ENCODE data around the gene PUM2. TPM values are rescaled to one million over a fixed set of nuclear protein-coding genes. Genes with fewer than 3 reads are reported as not detected.

PUM2 gene
- total and polyA plus RNA-seq, 2 donors from 2014 or later: 22.0 to 94.3 TPM

GRCh38 chr2:20303966-20304365 is 46.7 kb downstream of the PUM2 start:
- Histone ChIP-seq H3K9me3 (ENCODE audit: control insufficient read depth in 2 of 3, insufficient read depth in 1 of 3, low read length in 3 of 3) (no peaks in the 10 kb centered on the region), H3K27me3 (ENCODE audit: control insufficient read depth, insufficient read depth, low read length) (no peaks in the 10 kb centered on the region), H3K9ac (ENCODE audit: low read length in 3 of 3) (no peak overlapping the region), H3K4me3 (ENCODE audit: low read length in 3 of 3) (no peak overlapping the region), H3K4me1 (ENCODE audit: control insufficient read depth in 2 of 3, insufficient read depth in 2 of 3, low read depth in 1 of 3, low read length in 3 of 3) (peaks cover 0 to 4% (median 2%) of the 10 kb centered on the region in 3 donors), H3K36me3 (ENCODE audit: control insufficient read depth in 2 of 3, insufficient read depth in 3 of 3, low read length in 3 of 3) (peaks cover 0 to 9% (median 4%) of the 10 kb centered on the region in 3 donors), H3K27ac (ENCODE audit: low read depth in 2 of 2, low read length in 2 of 2) (no peak overlapping the region)
- no peak for FAIRE-seq
- TF ChIP-seq CTCF (IDR thresholded peaks at IDR 0.05; ENCODE audit: borderline replicate concordance, extremely low read depth, insufficient read depth): no peak
- no peak for DNase-seq
- intact Hi-C loops (cut with DNase I): no loop called here

GRCh38 chr2:20302019-20302418 is 48.6 kb downstream of the PUM2 start:
- no peak for FAIRE-seq

GRCh38 chr2:20300656-20301055 is 50.0 kb downstream of the PUM2 start:
- Histone ChIP-seq H3K4me1 (ENCODE audit: control insufficient read depth in 2 of 3, insufficient read depth in 2 of 3, low read depth in 1 of 3, low read length in 3 of 3) (peaks cover 0 to 4% (median 2%) of the 10 kb centered on the region in 3 donors), H3K9ac (ENCODE audit: low read length in 3 of 3) (no peak overlapping the region), H3K27ac (ENCODE audit: low read depth in 2 of 2, low read length in 2 of 2) (no peak overlapping the region), H3K36me3 (ENCODE audit: control insufficient read depth in 2 of 3, insufficient read depth in 3 of 3, low read length in 3 of 3) (peaks cover 0 to 8% (median 0%) of the 10 kb centered on the region in 3 donors), H3K9me3 (ENCODE audit: control insufficient read depth in 2 of 3, insufficient read depth in 1 of 3, low read length in 3 of 3) (no peaks in the 10 kb centered on the region), H3K27me3 (ENCODE audit: control insufficient read depth, insufficient read depth, low read length) (no peaks in the 10 kb centered on the region), H3K4me3 (ENCODE audit: low read length in 3 of 3) (no peak overlapping the region)
- TF ChIP-seq CTCF (IDR thresholded peaks at IDR 0.05; ENCODE audit: borderline replicate concordance, extremely low read depth, insufficient read depth): no peak
- intact Hi-C loops (cut with DNase I): no loop called here
- DNase-seq (no peak), FAIRE-seq (no peak)

More at GRCh38 chr2:20302019-20302418, 48.6 kb downstream of the PUM2 start:
- Histone ChIP-seq H3K9me3 (ENCODE audit: control insufficient read depth in 2 of 3, insufficient read depth in 1 of 3, low read length in 3 of 3) (no peaks in the 10 kb centered on the region), H3K27ac (ENCODE audit: low read depth in 2 of 2, low read length in 2 of 2) (no peak overlapping the region), H3K4me1 (ENCODE audit: control insufficient read depth in 2 of 3, insufficient read depth in 2 of 3, low read depth in 1 of 3, low read length in 3 of 3) (peaks cover 0 to 4% (median 2%) of the 10 kb centered on the region in 3 donors), H3K36me3 (ENCODE audit: control insufficient read depth in 2 of 3, insufficient read depth in 3 of 3, low read length in 3 of 3) (peaks cover 0 to 5% (median 0%) of the 10 kb centered on the region in 3 donors), H3K9ac (ENCODE audit: low read length in 3 of 3) (no peak overlapping the region), H3K27me3 (ENCODE audit: control insufficient read depth, insufficient read depth, low read length) (no peaks in the 10 kb centered on the region), H3K4me3 (ENCODE audit: low read length in 3 of 3) (no peak overlapping the region)
- TF ChIP-seq CTCF (IDR thresholded peaks at IDR 0.05; ENCODE audit: borderline replicate concordance, extremely low read depth, insufficient read depth): no peak
- intact Hi-C loops (cut with DNase I): no loop called here
- no peak for DNase-seq

GRCh38 chr2:20299113-20299512 is 51.5 kb downstream of the PUM2 start:
- intact Hi-C loops (cut with DNase I): no loop called here
- no peaks in the 10 kb centered on the region for H3K27me3 ChIP-seq (ENCODE audit: control insufficient read depth, insufficient read depth, low read length)
- no peak overlapping the region for H3K4me3 ChIP-seq (ENCODE audit: low read length in 3 of 3)
- no peak for FAIRE-seq
- no peak overlapping the region for H3K9ac ChIP-seq (ENCODE audit: low read length in 3 of 3)
- H3K9me3 ChIP-seq (ENCODE audit: control insufficient read depth in 2 of 3, insufficient read depth in 1 of 3, low read length in 3 of 3): no peaks in the 10 kb centered on the region
- no peak overlapping the region for H3K27ac ChIP-seq (ENCODE audit: low read depth in 2 of 2, low read length in 2 of 2)
- H3K36me3 ChIP-seq (ENCODE audit: control insufficient read depth in 2 of 3, insufficient read depth in 3 of 3, low read length in 3 of 3): peaks cover 0 to 8% (median 0%) of the 10 kb centered on the region in 3 donors
- no peak for DNase-seq
- H3K4me1 ChIP-seq (ENCODE audit: control insufficient read depth in 2 of 3, insufficient read depth in 2 of 3, low read depth in 1 of 3, low read length in 3 of 3): peaks cover 0 to 4% (median 2%) of the 10 kb centered on the region in 3 donors
- TF ChIP-seq CTCF (IDR thresholded peaks at IDR 0.05; ENCODE audit: borderline replicate concordance, extremely low read depth, insufficient read depth): no peak
